K562 (cell line): ENCODE data around the gene FAM89B. TPM values are rescaled to one million over a fixed set of nuclear protein-coding genes. Genes with fewer than 3 reads are reported as not detected.
A peak's percentile ranks its signal among the peaks of the same experiment; 100 is the strongest.

Experiments
- ATF7 ChIP-seq: fragments of 450-650 bp; IDR thresholded peaks from 2 replicates; pipeline ENCODE4 v1.7.1; 2014; ENCODE audit warnings: mild to moderate bottlenecking, moderate library complexity
- CBX3 ChIP-seq, 2 experiments: IDR thresholded peaks; 1 replicate in 1 of 2; 2 replicates in 1 of 2; pipeline ENCODE4 v1.6.1; 2012; ENCODE audit warnings: inconsistent platforms in 2 of 2, low read length in 2 of 2, borderline replicate concordance in 1 of 2, control low read depth in 1 of 2
- CSDE1 ChIP-seq, 2 experiments: fragments of 450-650 bp; IDR thresholded peaks; 2 replicates each; pipeline ENCODE4 v1.6.1; 2016; ENCODE audit warnings: mild to moderate bottlenecking in 1 of 2
- EZH2 ChIP-seq: IDR thresholded peaks from 2 replicates; pipeline ENCODE4 v1.6.1; 2012; ENCODE audit warnings: low read depth, mild to moderate bottlenecking, inconsistent platforms, low read length, borderline replicate concordance
- HDAC3 ChIP-seq: fragments of 450-650 bp; IDR thresholded peaks from 2 replicates; pipeline ENCODE4 v1.6.1; 2018; ENCODE audit warnings: borderline replicate concordance, mild to moderate bottlenecking, moderate library complexity; ENCODE audit not compliant: partially characterized antibody
- NR2F6 ChIP-seq: fragments of 450-650 bp; formaldehyde crosslinking; IDR thresholded peaks from 2 replicates; pipeline ENCODE4 v1.4.0; 2020; ENCODE audit warnings: mild to moderate bottlenecking
- PPARD ChIP-seq: fragments of 250-450 bp; sonication (Bioruptor Pico); IDR thresholded peaks from 2 replicates; pipeline ENCODE4 v1.8.0; 2022; ENCODE audit warnings: inconsistent platforms, mild to moderate bottlenecking, moderate library complexity
- PURB ChIP-seq: sonication (generic); formaldehyde crosslinking; IDR thresholded peaks from 2 replicates; pipeline ENCODE4 v1.9.0; 2021; ENCODE audit warnings: low read depth, mild to moderate bottlenecking, missing genetic modification reagents
- SAFB ChIP-seq: fragments of 200-400 bp; formaldehyde crosslinking; IDR thresholded peaks from 2 replicates; pipeline ENCODE4 v1.6.1; 2017; ENCODE audit warnings: low read depth, low read length, borderline replicate concordance
- SIN3A ChIP-seq, 2 experiments: fragments of 150-350 bp in 1 of 2; IDR thresholded peaks; 2 replicates each; pipeline ENCODE4 v1.6.1; 2011 to 2016; ENCODE audit warnings: borderline replicate concordance in 2 of 2, low read depth in 2 of 2, low read length in 2 of 2, mild to moderate bottlenecking in 2 of 2, moderate library complexity in 2 of 2; ENCODE audit not compliant: control insufficient read depth in 1 of 2
- STAT5A ChIP-seq: IDR thresholded peaks from 2 replicates; pipeline ENCODE4 v1.6.1; 2012; ENCODE audit warnings: low read length, inconsistent platforms, borderline replicate concordance
- ZNF143 ChIP-seq: sonication (generic); formaldehyde crosslinking; IDR thresholded peaks from 2 replicates; pipeline ENCODE4 v1.9.0; 2022; ENCODE audit warnings: mild to moderate bottlenecking, missing genetic modification reagents
- ZNF174 ChIP-seq: fragments of 250-450 bp; sonication (Bioruptor Pico); IDR thresholded peaks from 2 replicates; pipeline ENCODE4 v1.4.0; 2020; ENCODE audit warnings: mild to moderate bottlenecking
- ZNF212 ChIP-seq: fragments of 450-650 bp; formaldehyde crosslinking; IDR thresholded peaks from 2 replicates; pipeline ENCODE4 v1.4.0; 2020; ENCODE audit warnings: mild to moderate bottlenecking
- ZNF431 ChIP-seq: sonication (generic); formaldehyde crosslinking; IDR thresholded peaks from 2 replicates; pipeline ENCODE4 v1.8.0; 2022; ENCODE audit warnings: mild to moderate bottlenecking, missing genetic modification reagents
- ZNF764 ChIP-seq: fragments of 250-450 bp; sonication (Bioruptor Pico); IDR thresholded peaks from 2 replicates; pipeline ENCODE4 v1.4.0; 2020; ENCODE audit warnings: low read depth, mild to moderate bottlenecking, moderate library complexity
- ZNF830 ChIP-seq: fragments of 250-450 bp; sonication (Bioruptor Pico); IDR thresholded peaks from 2 replicates; pipeline ENCODE4 v1.5.0; 2021; ENCODE audit warnings: mild to moderate bottlenecking
- polyA plus RNA-seq, 8 experiments: library from polyadenylated mRNA; depleted of rRNA in 4 of 8; stranded (reverse) in 5 of 8; unstranded in 3 of 8; fragments of >200 nt; fragmentation: Nextera tagmentation in 2 of 8; fragmentation: Illumina TruSeq in 1 of 8; extraction: Ambion mirVana in 2 of 8; extraction: Trizol in 1 of 8; gene quantifications; 2 replicates each; pipeline versions ENCODE4 v1.2.1 to v1.2.3, GENCODE V29; 2011 to 2014; ENCODE audit warnings: inconsistent platforms in 1 of 8, missing spikeins in 1 of 8
- total RNA-seq, 7 experiments: library from RNA; depleted of rRNA in 6 of 7; stranded (reverse); fragments of >200 nt in 6 of 7; fragmentation: Illumina TruSeq in 2 of 7; extraction: Trizol in 2 of 7; gene quantifications; 2 replicates each; pipeline versions ENCODE4 v1.2.1 to v1.2.3, GENCODE V29; 2011 to 2021; ENCODE audit warnings: low replicate concordance in 1 of 7
- TF ChIP-seq, protein P1 (sequence below): sonication (generic); formaldehyde crosslinking; IDR thresholded peaks from 2 replicates; pipeline ENCODE4 v1.8.1; 2023; ENCODE audit warnings: mild to moderate bottlenecking, missing genetic modification reagents
- TF ChIP-seq, protein P2 (sequence below): fragments of 450-650 bp; formaldehyde crosslinking; IDR thresholded peaks from 2 replicates; pipeline ENCODE4 v1.4.0; 2020; ENCODE audit warnings: mild to moderate bottlenecking, moderate library complexity
- TF ChIP-seq, protein P3 (sequence below): fragments of 450-650 bp; IDR thresholded peaks from 2 replicates; pipeline ENCODE4 v1.6.1; 2018; ENCODE audit not compliant: partially characterized antibody
- TF ChIP-seq, protein P4 (sequence below): fragments of 450-650 bp; IDR thresholded peaks from 2 replicates; pipeline ENCODE4 v1.6.1; 2016; ENCODE audit warnings: antibody characterized with exemption

Gene FAM89B
- total and polyA plus RNA-seq, 9 of the 15 experiments (the other 6 are each of a cell fraction or from before 2014, with no cell fraction given): 0.32 to 27.6 (median 11.9) TPM

DNA sequence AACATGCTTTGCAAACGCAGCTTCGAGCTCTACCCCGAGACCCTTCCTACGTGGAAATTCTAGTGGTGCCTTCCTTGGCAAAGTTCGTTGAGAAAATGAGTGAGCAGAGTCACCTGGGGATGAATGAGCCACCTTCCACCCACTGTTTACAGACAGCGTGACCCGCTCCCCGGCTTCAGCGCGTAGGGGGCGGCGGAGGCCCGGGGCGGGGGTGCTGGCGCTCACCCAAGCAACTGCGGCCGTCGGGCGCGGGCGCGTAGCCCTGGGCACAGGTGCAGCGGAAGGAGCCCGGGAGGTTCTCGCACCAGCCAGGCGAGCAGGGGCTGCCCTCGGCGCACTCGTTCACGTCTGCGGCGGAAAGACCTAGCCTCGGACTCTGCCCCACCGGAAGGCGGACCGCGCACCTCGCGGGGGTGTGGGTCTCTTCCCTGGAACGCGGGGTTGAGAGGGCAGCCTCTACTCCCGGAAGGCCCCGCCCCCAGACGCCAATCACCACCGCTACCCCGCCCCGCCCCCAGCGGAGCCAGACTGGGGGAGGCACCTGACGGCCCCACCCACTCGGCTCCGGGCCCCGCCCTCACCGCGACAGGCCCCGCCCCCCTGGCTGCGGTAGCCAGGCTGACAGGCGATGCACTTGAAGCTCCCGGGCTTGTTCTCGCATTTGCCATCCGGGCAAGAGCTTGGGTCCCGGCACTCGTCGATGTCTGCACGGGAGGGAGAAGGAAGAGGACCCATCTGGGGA is 25.9 kb upstream of the FAM89B start (continued):
- no peak for TF ChIP-seq ZNF143 (CRISPR knock-in tag)
- no peak for TF ChIP-seq NR2F6
- TF ChIP-seq CBX3 (IDR thresholded peaks at IDR 0.05; ENCODE audit: borderline replicate concordance in 1 of 2, low read length in 2 of 2): no peak
- TF ChIP-seq, protein P1, sequence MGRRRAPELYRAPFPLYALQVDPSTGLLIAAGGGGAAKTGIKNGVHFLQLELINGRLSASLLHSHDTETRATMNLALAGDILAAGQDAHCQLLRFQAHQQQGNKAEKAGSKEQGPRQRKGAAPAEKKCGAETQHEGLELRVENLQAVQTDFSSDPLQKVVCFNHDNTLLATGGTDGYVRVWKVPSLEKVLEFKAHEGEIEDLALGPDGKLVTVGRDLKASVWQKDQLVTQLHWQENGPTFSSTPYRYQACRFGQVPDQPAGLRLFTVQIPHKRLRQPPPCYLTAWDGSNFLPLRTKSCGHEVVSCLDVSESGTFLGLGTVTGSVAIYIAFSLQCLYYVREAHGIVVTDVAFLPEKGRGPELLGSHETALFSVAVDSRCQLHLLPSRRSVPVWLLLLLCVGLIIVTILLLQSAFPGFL: no peak
- no peak for TF ChIP-seq ZNF431 (CRISPR knock-in tag)
- TF ChIP-seq HDAC3: no peak
- no peak for TF ChIP-seq SAFB
- TF ChIP-seq, protein P2, sequence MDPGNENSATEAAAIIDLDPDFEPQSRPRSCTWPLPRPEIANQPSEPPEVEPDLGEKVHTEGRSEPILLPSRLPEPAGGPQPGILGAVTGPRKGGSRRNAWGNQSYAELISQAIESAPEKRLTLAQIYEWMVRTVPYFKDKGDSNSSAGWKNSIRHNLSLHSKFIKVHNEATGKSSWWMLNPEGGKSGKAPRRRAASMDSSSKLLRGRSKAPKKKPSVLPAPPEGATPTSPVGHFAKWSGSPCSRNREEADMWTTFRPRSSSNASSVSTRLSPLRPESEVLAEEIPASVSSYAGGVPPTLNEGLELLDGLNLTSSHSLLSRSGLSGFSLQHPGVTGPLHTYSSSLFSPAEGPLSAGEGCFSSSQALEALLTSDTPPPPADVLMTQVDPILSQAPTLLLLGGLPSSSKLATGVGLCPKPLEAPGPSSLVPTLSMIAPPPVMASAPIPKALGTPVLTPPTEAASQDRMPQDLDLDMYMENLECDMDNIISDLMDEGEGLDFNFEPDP: no peak
- no peak for TF ChIP-seq PPARD (CRISPR knock-in tag)
- no peak for TF ChIP-seq ZNF212 (CRISPR knock-in tag)
- TF ChIP-seq ZNF764 (CRISPR knock-in tag): no peak
- TF ChIP-seq, protein P3, sequence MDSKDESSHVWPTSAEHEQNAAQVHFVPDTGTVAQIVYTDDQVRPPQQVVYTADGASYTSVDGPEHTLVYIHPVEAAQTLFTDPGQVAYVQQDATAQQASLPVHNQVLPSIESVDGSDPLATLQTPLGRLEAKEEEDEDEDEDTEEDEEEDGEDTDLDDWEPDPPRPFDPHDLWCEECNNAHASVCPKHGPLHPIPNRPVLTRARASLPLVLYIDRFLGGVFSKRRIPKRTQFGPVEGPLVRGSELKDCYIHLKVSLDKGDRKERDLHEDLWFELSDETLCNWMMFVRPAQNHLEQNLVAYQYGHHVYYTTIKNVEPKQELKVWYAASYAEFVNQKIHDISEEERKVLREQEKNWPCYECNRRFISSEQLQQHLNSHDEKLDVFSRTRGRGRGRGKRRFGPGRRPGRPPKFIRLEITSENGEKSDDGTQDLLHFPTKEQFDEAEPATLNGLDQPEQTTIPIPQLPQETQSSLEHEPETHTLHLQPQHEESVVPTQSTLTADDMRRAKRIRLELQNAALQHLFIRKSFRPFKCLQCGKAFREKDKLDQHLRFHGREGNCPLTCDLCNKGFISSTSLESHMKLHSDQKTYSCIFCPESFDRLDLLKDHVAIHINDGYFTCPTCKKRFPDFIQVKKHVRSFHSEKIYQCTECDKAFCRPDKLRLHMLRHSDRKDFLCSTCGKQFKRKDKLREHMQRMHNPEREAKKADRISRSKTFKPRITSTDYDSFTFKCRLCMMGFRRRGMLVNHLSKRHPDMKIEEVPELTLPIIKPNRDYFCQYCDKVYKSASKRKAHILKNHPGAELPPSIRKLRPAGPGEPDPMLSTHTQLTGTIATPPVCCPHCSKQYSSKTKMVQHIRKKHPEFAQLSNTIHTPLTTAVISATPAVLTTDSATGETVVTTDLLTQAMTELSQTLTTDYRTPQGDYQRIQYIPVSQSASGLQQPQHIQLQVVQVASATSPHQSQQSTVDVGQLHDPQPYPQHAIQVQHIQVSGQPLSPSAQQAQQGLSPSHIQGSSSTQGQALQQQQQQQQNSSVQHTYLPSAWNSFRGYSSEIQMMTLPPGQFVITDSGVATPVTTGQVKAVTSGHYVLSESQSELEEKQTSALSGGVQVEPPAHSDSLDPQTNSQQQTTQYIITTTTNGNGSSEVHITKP: peak; percentile 80
- TF ChIP-seq EZH2: no peak
- no peak for TF ChIP-seq ATF7
- TF ChIP-seq ZNF830 (CRISPR knock-in tag): no peak
- TF ChIP-seq STAT5A: no peak
- TF ChIP-seq ZNF174 (CRISPR knock-in tag): no peak
- TF ChIP-seq PURB (CRISPR knock-in tag): no peak
- TF ChIP-seq CSDE1 (IDR thresholded peaks at IDR 0.05): no peak
- TF ChIP-seq, protein P4, sequence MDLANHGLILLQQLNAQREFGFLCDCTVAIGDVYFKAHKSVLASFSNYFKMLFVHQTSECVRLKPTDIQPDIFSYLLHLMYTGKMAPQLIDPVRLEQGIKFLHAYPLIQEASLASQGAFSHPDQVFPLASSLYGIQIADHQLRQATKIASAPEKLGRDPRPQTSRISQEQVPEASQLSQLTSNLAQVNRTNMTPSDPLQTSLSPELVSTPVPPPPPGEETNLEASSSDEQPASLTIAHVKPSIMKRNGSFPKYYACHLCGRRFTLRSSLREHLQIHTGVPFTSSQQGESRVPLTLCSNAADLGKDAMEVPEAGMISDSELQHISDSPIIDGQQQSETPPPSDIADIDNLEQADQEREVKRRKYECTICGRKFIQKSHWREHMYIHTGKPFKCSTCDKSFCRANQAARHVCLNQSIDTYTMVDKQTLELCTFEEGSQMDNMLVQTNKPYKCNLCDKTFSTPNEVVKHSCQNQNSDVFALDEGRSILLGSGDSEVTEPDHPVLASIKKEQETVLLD: no peak
- 0 out of 4 replicates have a peak, but pooled peaks of 1 of the 2 experiments have one; percentile 51 for TF ChIP-seq SIN3A (IDR thresholded peaks at IDR 0.05; ENCODE audit: borderline replicate concordance in 2 of 2, control insufficient read depth in 1 of 2, low read depth in 2 of 2, low read length in 2 of 2)
